ENCODE results near the gene AFMID. TPM values are rescaled to one million over a fixed set of nuclear protein-coding genes. Genes with fewer than 3 reads are reported as not detected.

AFMID gene
- total RNA-seq, 2 donors from 2014 or later, result 26.7 to 33.2 TPM

Other genes starting within 250 kb of the AFMID start
- 10 to 100 TPM; 13.2 to 18.2 TPM for gene TNRC6C, start 228.7 kb upstream of the AFMID start, total RNA-seq
- 100 to 1,000 TPM in 1 of 2 donors, 10 to 100 TPM in 1; 83.5 to 119 TPM for gene TMC6, start 58.6 kb upstream of the AFMID start, total RNA-seq
- 1 to 10 TPM; 3.4 to 8.8 TPM for gene TMC8, start 56.6 kb upstream of the AFMID start, total RNA-seq
- not detected for gene C17orf99, start 41.0 kb upstream of the AFMID start, total RNA-seq
- 100 to 1,000 TPM; 173 to 188 TPM for gene SYNGR2, start 18.8 kb upstream of the AFMID start, total RNA-seq
- 10 to 100 TPM; 14.8 to 24.9 TPM for gene TK1, start 310 bp upstream of the AFMID start, total RNA-seq
- 10 to 100 TPM in 1 of 2 donors, 1 to 10 TPM in 1; 3.4 to 10.1 TPM for gene BIRC5, start 26.9 kb downstream of the AFMID start, total RNA-seq
- not detected for gene TMEM235, start 44.3 kb downstream of the AFMID start, total RNA-seq
- 10 to 100 TPM; 11.6 to 33.1 TPM for gene SOCS3, start 172.7 kb downstream of the AFMID start, total RNA-seq
- 10 to 100 TPM; 37.6 to 44.5 TPM for gene PGS1, start 191.3 kb downstream of the AFMID start, total RNA-seq

All from left colon (tissue), 2 donors.